ENCODE data around the gene NGB.

DNA sequence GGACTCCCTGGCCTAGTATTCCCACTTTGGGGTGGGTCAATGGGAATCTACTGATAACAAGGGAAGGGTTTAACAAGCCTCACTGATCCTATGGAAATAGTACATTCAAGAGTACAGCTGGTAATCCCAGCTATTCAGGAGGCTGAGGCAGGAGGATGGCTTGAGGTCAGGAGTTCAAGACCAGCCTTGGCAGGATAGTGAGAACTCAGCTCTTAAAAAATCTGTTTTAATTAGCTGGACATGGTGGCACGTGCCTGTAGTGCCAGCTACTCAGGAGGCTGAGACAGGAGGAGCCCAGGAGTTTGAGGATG, 45.1 kb upstream of the NGB start:
- TF ChIP-seq, protein P1, sequence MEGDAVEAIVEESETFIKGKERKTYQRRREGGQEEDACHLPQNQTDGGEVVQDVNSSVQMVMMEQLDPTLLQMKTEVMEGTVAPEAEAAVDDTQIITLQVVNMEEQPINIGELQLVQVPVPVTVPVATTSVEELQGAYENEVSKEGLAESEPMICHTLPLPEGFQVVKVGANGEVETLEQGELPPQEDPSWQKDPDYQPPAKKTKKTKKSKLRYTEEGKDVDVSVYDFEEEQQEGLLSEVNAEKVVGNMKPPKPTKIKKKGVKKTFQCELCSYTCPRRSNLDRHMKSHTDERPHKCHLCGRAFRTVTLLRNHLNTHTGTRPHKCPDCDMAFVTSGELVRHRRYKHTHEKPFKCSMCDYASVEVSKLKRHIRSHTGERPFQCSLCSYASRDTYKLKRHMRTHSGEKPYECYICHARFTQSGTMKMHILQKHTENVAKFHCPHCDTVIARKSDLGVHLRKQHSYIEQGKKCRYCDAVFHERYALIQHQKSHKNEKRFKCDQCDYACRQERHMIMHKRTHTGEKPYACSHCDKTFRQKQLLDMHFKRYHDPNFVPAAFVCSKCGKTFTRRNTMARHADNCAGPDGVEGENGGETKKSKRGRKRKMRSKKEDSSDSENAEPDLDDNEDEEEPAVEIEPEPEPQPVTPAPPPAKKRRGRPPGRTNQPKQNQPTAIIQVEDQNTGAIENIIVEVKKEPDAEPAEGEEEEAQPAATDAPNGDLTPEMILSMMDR (IDR thresholded peaks at IDR 0.05) = no peak
- TF ChIP-seq POLR2A (IDR thresholded peaks at IDR 0.05) = no peak
